A549 (cell line): ENCODE data around the gene KCNQ1. TPM values are rescaled to one million over a fixed set of nuclear protein-coding genes. Genes with fewer than 3 reads are reported as not detected.

ENCODE experiments used
- ATAC-seq, 2 experiments: fragments of 200-7000 bp in 1 of 2; fragments of >200 bp in 1 of 2; cut with Nextera tagmentation in 1 of 2; cut with Tn5 transposase in 1 of 2; 3 replicates each; pipeline versions ENCODE4 v1.8.0 to v1.9.1; 2018 to 2020; ENCODE audit warnings: mild to moderate bottlenecking in 1 of 2, moderate library complexity in 1 of 2
- CTCF ChIA-PET: fragments of 300-600 bp; sonication (Branson Sonifier 250); formaldehyde crosslinking; extraction: SDS; loops from one replicate; lab custom pipeline; 2021; ENCODE audit warnings: antibody characterized with exemption, inconsistent platforms; lab: Yijun Ruan, JAX
- POLR2A ChIA-PET: fragments of 350-600 bp; formaldehyde crosslinking; extraction: SDS; loops from one replicate; lab custom pipeline; 2021; ENCODE audit warnings: antibody characterized with exemption, inconsistent platforms; lab: Yijun Ruan, JAX
- DNase-seq, 2 experiments: peaks; one replicate each; pipeline versions ENCODE4 v3.0.0 to v3.0.0-alpha.2; 2011 to 2016; ENCODE audit warnings: low read depth in 1 of 2, low spot score in 1 of 2
- FAIRE-seq: peaks from 2 replicates; lab custom pipeline; 2011; peaks lifted over from hg19 to GRCh38; lab: Jason Lieb, UNC
- H3K27ac ChIP-seq, 2 experiments: fragments of >200 bp; sonication (Bioruptor Twin); formaldehyde crosslinking; 3 replicates each; pipeline ENCODE4 v1.5.1; 2016 to 2017
- H3K4me1 ChIP-seq: fragments of >200 bp; sonication (Bioruptor Twin); formaldehyde crosslinking; 3 replicates; pipeline ENCODE4 v1.6.1; 2016
- H3K4me2 ChIP-seq: fragments of >200 bp; sonication (Bioruptor Twin); formaldehyde crosslinking; 3 replicates; pipeline ENCODE4 v1.6.1; 2016
- H3K4me3 ChIP-seq: fragments of >200 bp; sonication (Bioruptor Twin); formaldehyde crosslinking; 3 replicates; pipeline ENCODE4 v1.5.1; 2016
- H3K9me3 ChIP-seq: fragments of >200 bp; sonication (Bioruptor Twin); formaldehyde crosslinking; 3 replicates; pipeline ENCODE4 v1.6.1; 2016
- CBX8 ChIP-seq: fragments of 200-600 bp; sonication (generic); IDR thresholded peaks from 2 replicates; pipeline ENCODE4 v1.6.1; 2016
- CEBPB ChIP-seq, 2 experiments: fragments of >200 bp in 1 of 2; sonication (Bioruptor Twin) in 1 of 2; formaldehyde crosslinking in 1 of 2; IDR thresholded peaks; 2 replicates each; pipeline ENCODE4 v1.6.1; 2012 to 2016
- CHD2 ChIP-seq: fragments of 150-350 bp; IDR thresholded peaks from 2 replicates; pipeline ENCODE4 v1.6.1; 2014; ENCODE audit warnings: low read length; ENCODE audit not compliant: partially characterized antibody
- CHD4 ChIP-seq: fragments of 200-600 bp; sonication (generic); IDR thresholded peaks from 2 replicates; pipeline ENCODE4 v1.6.1; 2016; ENCODE audit warnings: antibody characterized with exemption, mild to moderate bottlenecking, borderline replicate concordance
- E2F6 ChIP-seq: IDR thresholded peaks from 2 replicates; pipeline ENCODE4 v1.6.1; 2012; ENCODE audit warnings: low read depth, borderline replicate concordance
- EHF ChIP-seq: fragments of 250-450 bp; sonication (Bioruptor Pico); IDR thresholded peaks from 2 replicates; pipeline ENCODE4 v1.5.0; 2020; ENCODE audit warnings: mild to moderate bottlenecking
- ELK1 ChIP-seq: fragments of 150-350 bp; IDR thresholded peaks from 2 replicates; pipeline ENCODE4 v1.6.1; 2014; ENCODE audit warnings: low read depth, mild to moderate bottlenecking, low read length
- EP300 ChIP-seq, 2 experiments: fragments of >200 bp; sonication (Bioruptor Twin); formaldehyde crosslinking; IDR thresholded peaks; 2 replicates in 1 of 2; 3 replicates in 1 of 2; pipeline ENCODE4 v1.6.1; 2016 to 2017
- FOSB ChIP-seq: fragments of 250-450 bp; sonication (Bioruptor Pico); IDR thresholded peaks from 2 replicates; pipeline ENCODE4 v1.5.0; 2020; ENCODE audit warnings: mild to moderate bottlenecking, moderate library complexity
- HOXA7 ChIP-seq: fragments of 250-450 bp; sonication (Bioruptor Pico); IDR thresholded peaks from 2 replicates; pipeline ENCODE4 v1.5.0; 2020; ENCODE audit warnings: mild to moderate bottlenecking, moderate library complexity
- HOXB13 ChIP-seq: fragments of 250-450 bp; sonication (Bioruptor Pico); IDR thresholded peaks from 2 replicates; pipeline ENCODE4 v1.5.0; 2020; ENCODE audit warnings: low read depth, mild to moderate bottlenecking, moderate library complexity
- JUNB ChIP-seq: fragments of >200 bp; sonication (Bioruptor Twin); formaldehyde crosslinking; IDR thresholded peaks from 2 replicates; pipeline ENCODE4 v1.6.1; 2016
- KDM5A ChIP-seq: fragments of 200-600 bp; sonication (generic); IDR thresholded peaks from 2 replicates; pipeline ENCODE4 v1.6.1; 2016; ENCODE audit warnings: antibody characterized with exemption, mild to moderate bottlenecking
- MYC ChIP-seq: IDR thresholded peaks from 2 replicates; pipeline ENCODE4 v1.6.1; 2012; ENCODE audit warnings: mild to moderate bottlenecking, inconsistent platforms, low read length, improper control_type of control experiment, borderline replicate concordance
- NFE2L2 ChIP-seq: fragments of 150-350 bp; conservative IDR thresholded peaks from 2 replicates; pipeline ENCODE4 v1.6.1; 2014; ENCODE audit warnings: low read length
- NPAS2 ChIP-seq: fragments of 250-450 bp; sonication (Bioruptor Pico); IDR thresholded peaks from 2 replicates; pipeline ENCODE4 v1.8.0; 2022; ENCODE audit warnings: mild to moderate bottlenecking, moderate library complexity, borderline replicate concordance
- NR3C1 ChIP-seq: fragments of >200 bp; sonication (Bioruptor Twin); formaldehyde crosslinking; IDR thresholded peaks from 3 replicates; pipeline ENCODE4 v1.6.1; 2017
- PBX3 ChIP-seq: IDR thresholded peaks from 2 replicates; pipeline ENCODE4 v1.6.1; 2012
- PHF8 ChIP-seq: fragments of 200-600 bp; sonication (generic); IDR thresholded peaks from 2 replicates; pipeline ENCODE4 v1.6.1; 2016; ENCODE audit warnings: low read depth, mild to moderate bottlenecking, antibody characterized with exemption, moderate library complexity, borderline replicate concordance
- POLR2A ChIP-seq: IDR thresholded peaks from 2 replicates; pipeline ENCODE4 v1.6.1; 2012; ENCODE audit warnings: mild to moderate bottlenecking, low read length
- POLR2AphosphoS2 ChIP-seq: conservative IDR thresholded peaks from 2 replicates; pipeline ENCODE4 v1.6.1; 2012; ENCODE audit warnings: low read length, improper control_type of control experiment, inconsistent platforms
- RCOR1 ChIP-seq: fragments of 150-350 bp; IDR thresholded peaks from 2 replicates; pipeline ENCODE4 v1.6.1; 2014; ENCODE audit warnings: antibody characterized with exemption, low read length, low read depth
- REST ChIP-seq: fragments of 200-600 bp; sonication (generic); IDR thresholded peaks from 2 replicates; pipeline ENCODE4 v1.6.1; 2016; ENCODE audit warnings: antibody characterized with exemption, mild to moderate bottlenecking, moderate library complexity
- RNF2 ChIP-seq: fragments of 200-600 bp; sonication (generic); IDR thresholded peaks from 2 replicates; pipeline ENCODE4 v1.6.1; 2016; ENCODE audit warnings: low read depth, mild to moderate bottlenecking, antibody characterized with exemption, moderate library complexity, borderline replicate concordance
- SREBF2 ChIP-seq: fragments of 450-650 bp; IDR thresholded peaks from 2 replicates; pipeline ENCODE4 v1.6.1; 2014; ENCODE audit warnings: mild to moderate bottlenecking, moderate library complexity
- ZC3H11A ChIP-seq: fragments of 450-650 bp; IDR thresholded peaks from 2 replicates; pipeline ENCODE4 v1.6.1; 2014; ENCODE audit warnings: antibody characterized with exemption, mild to moderate bottlenecking
- ZNF302 ChIP-seq: fragments of 250-450 bp; sonication (Bioruptor Pico); IDR thresholded peaks from 2 replicates; pipeline ENCODE4 v1.9.0; 2021; ENCODE audit warnings: inconsistent platforms, mild to moderate bottlenecking, moderate library complexity
- WGBS: methylation state at CpG from one replicate; pipeline ENCODE4 v1.1.6; 2017; ENCODE audit errors: missing lambda C conversion rate; 5-methylcytosine and 5-hydroxymethylcytosine counted together
- polyA plus RNA-seq, 4 experiments: library from polyadenylated mRNA; depleted of rRNA in 3 of 4; stranded (reverse); fragments of >200 nt; fragmentation: RNase III in 1 of 4; extraction: RNeasy Plus Mini Kit Qiagen cat#74134 plus additional on column Dnase treatment in 1 of 4; gene quantifications; 2 replicates in 3 of 4; 3 replicates in 1 of 4; pipeline ENCODE4 v1.2.3, GENCODE V29; 2011 to 2017

Gene KCNQ1
- polyA plus RNA-seq, 2 of the 4 experiments (the other 2 are of a cell fraction): 0.14 to 0.17 TPM

GRCh38 chr11:2644844-2645778, 200.3 kb downstream of the KCNQ1 start:
- FAIRE-seq: no peak
- Histone ChIP-seq H3K4me2 (no peak overlapping the region), H3K9me3 (peaks cover 97% of the 10 kb centered on the region), H3K4me1 (no peaks in the 10 kb centered on the region), H3K27ac (no peak overlapping the region), H3K4me3 (no peak overlapping the region)
- CTCF ChIA-PET: interaction anchor here (1.5 kb wide), 1 partner anchor 112 kb away, joined by 3 read pairs; no protein-coding TSS in a partner anchor
- DNase-seq: no peak
- WGBS: 73% methylated on average over 4 of the region's 4 CpGs
- ATAC-seq: no peak
- no peak for TF ChIP-seq RCOR1
- TF ChIP-seq PHF8: no peak
- TF ChIP-seq NFE2L2: no peak
- no peak for TF ChIP-seq REST
- no peak for TF ChIP-seq RNF2
- no peak for TF ChIP-seq CHD2
- no peak for TF ChIP-seq ELK1
- POLR2A ChIA-PET: no interaction called here

- Histone ChIP-seq H3K4me1 (no peaks in the 10 kb centered on the region), H3K4me2 (no peak overlapping the region), H3K9me3 (peaks cover 98% of the 10 kb centered on the region), H3K27ac (no peak overlapping the region), H3K4me3 (no peak overlapping the region)
- ATAC-seq: no peak
- DNase-seq: no peak
- no peak for FAIRE-seq
- TF ChIP-seq POLR2A (no peak), EP300 (IDR thresholded peaks at IDR 0.05) (no peak), ZC3H11A (no peak), HOXA7 (CRISPR knock-in tag) (no peak), PBX3 (no peak), NR3C1 (no peak)
- POLR2A ChIA-PET: no interaction called here
- CTCF ChIA-PET: interaction anchor here (1.5 kb wide), 1 partner anchor 113 kb away, joined by 3 read pairs; no protein-coding TSS in a partner anchor
- WGBS: 0% methylated on average over 1 of the region's 1 CpG
These were observed 200.9 kb downstream of the KCNQ1 start for GRCh38 chr11:2645779-2646118.

GRCh38 chr11:2647167-2647566, 202.4 kb downstream of the KCNQ1 start:
- H3K9me3 ChIP-seq: peaks cover 98% of the 10 kb centered on the region
- no peak for ATAC-seq
- POLR2A ChIA-PET: no interaction called here
- 56% methylated on average over 1 of the region's 1 CpG for WGBS
- H3K4me3 ChIP-seq: no peak overlapping the region
- FAIRE-seq: no peak
- no peak overlapping the region for H3K27ac ChIP-seq
- H3K4me2 ChIP-seq: no peak overlapping the region
- DNase-seq: no peak
- CTCF ChIA-PET: interaction anchor here (0.7 to 0.9 kb wide), 2 partner anchors 28 to 980 kb away, joined by 3 read pairs; no protein-coding TSS in a partner anchor
- H3K4me1 ChIP-seq: no peaks in the 10 kb centered on the region
- TF ChIP-seq SREBF2 (no peak), EHF (CRISPR knock-in tag) (no peak), CEBPB (IDR thresholded peaks at IDR 0.05) (no peak), ZC3H11A (no peak), MYC (no peak), POLR2AphosphoS2 (no peak), NPAS2 (CRISPR knock-in tag) (no peak), ZNF302 (CRISPR knock-in tag) (no peak), KDM5A (no peak), FOSB (no peak), CHD4 (no peak), HOXB13 (CRISPR knock-in tag) (no peak), JUNB (no peak), E2F6 (no peak), CBX8 (no peak)
